Neural cell (in vitro differentiated cells): Measurements from ENCODE around the gene DNM3. TPM values are rescaled to one million over a fixed set of nuclear protein-coding genes. Genes with fewer than 3 reads are reported as not detected.

ENCODE experiments used
- H2AFZ ChIP-seq: fragments of 200-600, 300-800 bp; sonication (generic), shearing (Covaris generic); 2 replicates; pipeline ENCODE4 v1.6.0; 2014; ENCODE audit warnings: low read depth, mild to moderate bottlenecking, antibody characterized with exemption, low read length, moderate library complexity
- H3F3A ChIP-seq: fragments of 200-600 bp; shearing (Covaris generic); 2 replicates; pipeline ENCODE4 v1.6.1; 2016; ENCODE audit warnings: mild to moderate bottlenecking, moderate library complexity, mixed read lengths, antibody characterized with exemption, low read length; ENCODE audit not compliant: insufficient read depth, poor library complexity, severe bottlenecking
- H3K27ac ChIP-seq: fragments of 200-600, 300-800 bp; sonication (generic), shearing (Covaris generic); 2 replicates; pipeline ENCODE4 v1.5.1; 2014; ENCODE audit warnings: mild to moderate bottlenecking, low read length, moderate library complexity
- H3K27me3 ChIP-seq: fragments of 300-800, 200-600 bp; sonication (generic), shearing (Covaris generic); 2 replicates; pipeline ENCODE4 v1.6.0; 2014; ENCODE audit warnings: mild to moderate bottlenecking, low read depth, low read length, moderate library complexity; ENCODE audit not compliant: insufficient read depth
- H3K36me3 ChIP-seq: fragments of 300-800, 200-600 bp; sonication (generic), shearing (Covaris generic); 2 replicates; pipeline ENCODE4 v1.5.1; 2014; ENCODE audit warnings: mild to moderate bottlenecking, antibody characterized with exemption, low read length, moderate library complexity; ENCODE audit not compliant: insufficient read depth
- H3K4me2 ChIP-seq: fragments of 300-800, 200-600 bp; sonication (generic), shearing (Covaris generic); 2 replicates; pipeline ENCODE4 v1.6.0; 2014; ENCODE audit warnings: mild to moderate bottlenecking, low read length
- H3K4me3 ChIP-seq: fragments of 300-800, 200-600 bp; sonication (generic), shearing (Covaris generic); 2 replicates; pipeline ENCODE4 v1.5.1; 2014; ENCODE audit warnings: mild to moderate bottlenecking, low read length, moderate library complexity
- H3K79me2 ChIP-seq: fragments of 200-600 bp; shearing (Covaris generic); replicated peaks from 2 replicates; pipeline ENCODE4 v1.6.0; 2014; ENCODE audit warnings: mild to moderate bottlenecking, low read length, moderate library complexity; ENCODE audit not compliant: insufficient read depth
- H3K9ac ChIP-seq: fragments of 300-800, 200-600 bp; sonication (generic), shearing (Covaris generic); 2 replicates; pipeline ENCODE4 v1.6.1; 2016; ENCODE audit warnings: mild to moderate bottlenecking, low read length, mixed read lengths
- H3K9me2 ChIP-seq: fragments of 200-600 bp; shearing (Covaris generic); 2 replicates; pipeline ENCODE4 v1.6.1; 2016; ENCODE audit warnings: mild to moderate bottlenecking, low read length, mixed read lengths; ENCODE audit not compliant: insufficient read depth
- H3K9me3 ChIP-seq: fragments of 200-600, 300-800 bp; sonication (generic), shearing (Covaris generic); 2 replicates; pipeline ENCODE4 v1.6.1; 2016; ENCODE audit warnings: mild to moderate bottlenecking, mixed run types, low read length, moderate library complexity, mixed read lengths
- H4K20me1 ChIP-seq: fragments of 200-600 bp; shearing (Covaris generic); 2 replicates; pipeline ENCODE4 v1.6.1; 2016; ENCODE audit warnings: mild to moderate bottlenecking, mixed run types; ENCODE audit not compliant: insufficient read depth
- CTCF ChIP-seq: fragments of 450-650 bp; IDR thresholded peaks from 2 replicates; pipeline ENCODE4 v1.5.1; 2014; ENCODE audit warnings: antibody characterized with exemption, mild to moderate bottlenecking, moderate library complexity; ENCODE audit not compliant: poor library complexity, severe bottlenecking
- EP300 ChIP-seq: fragments of 450-650 bp; conservative IDR thresholded peaks from 2 replicates; pipeline ENCODE4 v1.6.1; 2014; ENCODE audit warnings: antibody characterized with exemption, mild to moderate bottlenecking, moderate library complexity; ENCODE audit not compliant: poor library complexity, severe bottlenecking
- EZH2 ChIP-seq: fragments of 200-600, 300-800 bp; shearing (Covaris generic), sonication (generic); IDR thresholded peaks from 2 replicates; pipeline ENCODE4 v1.6.1; 2014; ENCODE audit warnings: antibody characterized with exemption, low read length, borderline replicate concordance, mild to moderate bottlenecking; ENCODE audit not compliant: insufficient read depth, poor library complexity, severe bottlenecking
- MXI1 ChIP-seq: fragments of 450-650 bp; conservative IDR thresholded peaks from 2 replicates; pipeline ENCODE4 v1.6.1; 2014; ENCODE audit warnings: antibody characterized with exemption, mild to moderate bottlenecking; ENCODE audit not compliant: poor library complexity, severe bottlenecking
- POLR2AphosphoS5 ChIP-seq: IDR thresholded peaks from 2 replicates; pipeline ENCODE4 v1.6.1; 2012
- RAD21 ChIP-seq: fragments of 450-650 bp; conservative IDR thresholded peaks from 2 replicates; pipeline ENCODE4 v1.6.1; 2014; ENCODE audit warnings: antibody characterized with exemption, mild to moderate bottlenecking, moderate library complexity
- REST ChIP-seq: IDR thresholded peaks from 2 replicates; pipeline ENCODE4 v1.6.1; 2012; ENCODE audit warnings: borderline replicate concordance
- SMC3 ChIP-seq: fragments of 450-650 bp; conservative IDR thresholded peaks from 2 replicates; pipeline ENCODE4 v1.6.1; 2014; ENCODE audit warnings: antibody characterized with exemption, mild to moderate bottlenecking, moderate library complexity; ENCODE audit not compliant: poor library complexity
- TAF1 ChIP-seq: IDR thresholded peaks from 2 replicates; pipeline ENCODE4 v1.6.1; 2012; ENCODE audit warnings: low read depth
- polyA plus RNA-seq: library from polyadenylated mRNA; depleted of rRNA; stranded (reverse); fragments of >200 nt; gene quantifications from 2 replicates; pipeline ENCODE4 v1.2.3, GENCODE V29; 2014

DNM3 gene
- polyA plus RNA-seq, 1 donor from 2014 or later, result 37.1 TPM

- H3K27me3 ChIP-seq, result no peaks in the 10 kb centered on the region
- no peaks in the 10 kb centered on the region for H3K9me3 ChIP-seq
- no peak overlapping the region for H3K4me3 ChIP-seq
- H3K36me3 ChIP-seq, result no peaks in the 10 kb centered on the region
- H3K27ac ChIP-seq, result no peak overlapping the region
- no peaks in the 10 kb centered on the region for H4K20me1 ChIP-seq
- no peak overlapping the region for H3K4me2 ChIP-seq
- H3F3A ChIP-seq, result no peaks in the 10 kb centered on the region
- no peak overlapping the region for H3K9ac ChIP-seq
- TF ChIP-seq EP300, result no peak
- TF ChIP-seq POLR2AphosphoS5, result no peak
- TF ChIP-seq RAD21, result no peak
- no peak for TF ChIP-seq CTCF
- TF ChIP-seq TAF1, result no peak
- TF ChIP-seq SMC3, result no peak
- TF ChIP-seq EZH2, result no peak
- no peak for TF ChIP-seq REST
- no peak for TF ChIP-seq MXI1
- H2AFZ ChIP-seq, result no peak overlapping the region
- H3K79me2 ChIP-seq, result no peaks in the 10 kb centered on the region
- H3K9me2 ChIP-seq, result no peaks in the 10 kb centered on the region
Observed at GRCh38 chr1:172117800-172118199, 276.5 kb downstream of the DNM3 start.

GRCh38 chr1:172118618-172119017, 277.3 kb downstream of the DNM3 start:
- Histone ChIP-seq H3K79me2 (no peaks in the 10 kb centered on the region), H3K9ac (no peak overlapping the region), H3K36me3 (no peaks in the 10 kb centered on the region), H3K27me3 (no peaks in the 10 kb centered on the region), H3K27ac (no peak overlapping the region), H3F3A (no peaks in the 10 kb centered on the region), H3K4me2 (no peak overlapping the region), H2AFZ (no peak overlapping the region), H3K4me3 (no peak overlapping the region), H3K9me2 (no peaks in the 10 kb centered on the region), H3K9me3 (no peaks in the 10 kb centered on the region), H4K20me1 (no peaks in the 10 kb centered on the region)
- TF ChIP-seq MXI1, result no peak
- TF ChIP-seq EZH2, result no peak
- TF ChIP-seq REST, result no peak
- no peak for TF ChIP-seq TAF1
- TF ChIP-seq SMC3, result no peak
- TF ChIP-seq RAD21, result no peak
- TF ChIP-seq EP300, result no peak
- no peak for TF ChIP-seq CTCF
- no peak for TF ChIP-seq POLR2AphosphoS5
